ENCODE data around the gene DPEP3. TPM values are rescaled to one million over a fixed set of nuclear protein-coding genes. Genes with fewer than 3 reads are reported as not detected.

Gene DPEP3
- total and polyA plus RNA-seq, 2 donors (not counting 1 experiment from before 2014, with no cell fraction given): 1.9 to 2.0 TPM

DNA sequence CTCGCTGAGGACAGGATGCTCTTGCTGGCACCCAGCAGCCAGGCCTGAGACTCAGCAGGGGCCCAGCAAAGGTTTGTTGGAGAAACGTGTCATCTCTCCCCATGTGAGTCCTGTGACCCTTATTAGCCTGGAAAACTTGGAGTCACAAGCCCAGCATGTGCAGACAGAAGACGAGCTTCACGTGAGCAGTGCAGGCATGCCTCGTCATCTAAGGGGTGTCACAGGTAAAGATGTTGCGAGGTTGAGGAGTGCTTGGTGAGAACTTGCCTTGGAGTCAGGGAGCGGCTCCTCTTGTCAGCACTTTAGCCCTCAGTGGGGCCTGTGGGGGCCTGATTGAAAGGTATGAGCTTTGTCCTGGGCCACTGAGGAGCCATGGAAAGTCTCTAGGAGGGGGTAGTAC is 46.5 kb downstream of the DPEP3 start:
- ATAC-seq (ENCODE audit: low read depth) (no peak), DNase-seq (no peak)
- Histone ChIP-seq H3K4me1 (ENCODE audit: control insufficient read depth in 2 of 2, insufficient read depth in 2 of 2, low read length in 2 of 2) (peaks cover 15 to 26% of the 10 kb centered on the region in 2 donors), H3K36me3 (replicated peaks in 1 of 2; ENCODE audit: control extremely low read depth in 1 of 2, control insufficient read depth in 1 of 2, extremely low read depth in 1 of 2, insufficient read depth in 2 of 2, low read length in 1 of 2) (peaks cover 7 to 49% of the 10 kb centered on the region in 2 experiments), H2AFZ (ENCODE audit: insufficient read depth, low read depth, low read length, poor library complexity, severe bottlenecking) (no peak overlapping the region), H4K20me1 (ENCODE audit: control insufficient read depth, insufficient read depth, low read length, poor library complexity, severe bottlenecking) (peaks cover 44% of the 10 kb centered on the region), H3K9me3 (ENCODE audit: control extremely low read depth in 1 of 3, control insufficient read depth in 2 of 3, insufficient read depth in 1 of 3, low read length in 2 of 3) (no peaks in the 10 kb centered on the region), H3K79me2 (ENCODE audit: control insufficient read depth, insufficient read depth, low read length) (peaks cover 42% of the 10 kb centered on the region), H3K27ac (ENCODE audit: low read length in 2 of 2) (no peak overlapping the region), H3K4me2 (replicated peaks; ENCODE audit: low read depth, low read length, poor library complexity, severe bottlenecking) (no peak overlapping the region), H3K4me3 (ENCODE audit: control extremely low read depth in 1 of 5, extremely low read depth in 1 of 5, insufficient read depth in 1 of 5, low read depth in 2 of 5, low read length in 4 of 5) (no peak overlapping the region), H3K27me3 (replicated peaks in 1 of 4; ENCODE audit: control extremely low read depth in 1 of 4, control insufficient read depth in 3 of 4, insufficient read depth in 4 of 4, low read length in 3 of 4) (no peaks in the 10 kb centered on the region), H3K9ac (ENCODE audit: low read length) (no peak overlapping the region)
- 97% methylated on average over 7 of the region's 7 CpGs for WGBS (ENCODE audit: insufficient coverage)
- ChIA-PET POLR2A (interaction anchor here (0.5 kb wide), 1 partner anchor 118 kb away, joined by 3 read pairs; no protein-coding TSS in a partner anchor), CTCF (interaction anchor here (0.9 to 6.4 kb wide), 5 partner anchors 50 to 452 kb away, joined by 3 to 29 read pairs (median 21); partner anchors contain the start of genes ATP6V0D1 and NRN1L)
- peak overlapping the region; percentile 23 for H3K4me3 Mint-ChIP-seq
- intact Hi-C loops (cut with micrococcal nuclease): loop anchor here (2.0 kb wide), 1 partner anchor 61 kb away; the partner anchor contains the start of gene EDC4
- peaks cover 22% of the 10 kb centered on the region for H3K4me1 Mint-ChIP-seq
- no peaks in the 10 kb centered on the region for H3K27me3 Mint-ChIP-seq
- TF ChIP-seq, protein P1, sequence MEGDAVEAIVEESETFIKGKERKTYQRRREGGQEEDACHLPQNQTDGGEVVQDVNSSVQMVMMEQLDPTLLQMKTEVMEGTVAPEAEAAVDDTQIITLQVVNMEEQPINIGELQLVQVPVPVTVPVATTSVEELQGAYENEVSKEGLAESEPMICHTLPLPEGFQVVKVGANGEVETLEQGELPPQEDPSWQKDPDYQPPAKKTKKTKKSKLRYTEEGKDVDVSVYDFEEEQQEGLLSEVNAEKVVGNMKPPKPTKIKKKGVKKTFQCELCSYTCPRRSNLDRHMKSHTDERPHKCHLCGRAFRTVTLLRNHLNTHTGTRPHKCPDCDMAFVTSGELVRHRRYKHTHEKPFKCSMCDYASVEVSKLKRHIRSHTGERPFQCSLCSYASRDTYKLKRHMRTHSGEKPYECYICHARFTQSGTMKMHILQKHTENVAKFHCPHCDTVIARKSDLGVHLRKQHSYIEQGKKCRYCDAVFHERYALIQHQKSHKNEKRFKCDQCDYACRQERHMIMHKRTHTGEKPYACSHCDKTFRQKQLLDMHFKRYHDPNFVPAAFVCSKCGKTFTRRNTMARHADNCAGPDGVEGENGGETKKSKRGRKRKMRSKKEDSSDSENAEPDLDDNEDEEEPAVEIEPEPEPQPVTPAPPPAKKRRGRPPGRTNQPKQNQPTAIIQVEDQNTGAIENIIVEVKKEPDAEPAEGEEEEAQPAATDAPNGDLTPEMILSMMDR (IDR thresholded peaks at IDR 0.05): no peak
- TF ChIP-seq EZH2 (IDR thresholded peaks at IDR 0.05; ENCODE audit: borderline replicate concordance, insufficient read depth, low read depth, low read length, poor library complexity, severe bottlenecking): no peak
- H3K9me3 Mint-ChIP-seq (ENCODE audit: insufficient read depth): no peaks in the 10 kb centered on the region
- no peak overlapping the region for H3K27ac Mint-ChIP-seq

DNA sequence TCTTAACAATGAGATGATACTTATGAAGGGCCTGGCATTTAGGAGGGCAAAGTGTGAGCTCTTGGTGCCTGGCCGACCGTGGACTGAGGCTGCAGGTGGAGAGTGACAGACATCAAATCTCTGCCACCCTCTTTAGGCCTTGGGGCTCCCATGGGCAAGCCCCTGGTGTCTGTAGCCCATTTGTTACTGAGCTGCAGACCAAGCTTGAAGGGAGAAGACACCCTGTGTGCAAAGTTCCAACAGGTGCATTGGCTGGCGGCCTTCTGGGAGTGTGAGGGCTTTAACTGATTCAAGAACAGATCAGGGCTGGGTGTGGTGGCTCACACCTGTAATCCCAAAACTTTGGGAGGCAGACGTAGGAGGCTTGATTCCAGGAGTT is 47.8 kb downstream of the DPEP3 start:
- H3K4me3 ChIP-seq (ENCODE audit: control extremely low read depth in 1 of 5, extremely low read depth in 1 of 5, insufficient read depth in 1 of 5, low read depth in 2 of 5, low read length in 4 of 5): no peak overlapping the region
- no peaks in the 10 kb centered on the region for H3K27me3 ChIP-seq (replicated peaks in 1 of 4; ENCODE audit: control extremely low read depth in 1 of 4, control insufficient read depth in 3 of 4, insufficient read depth in 4 of 4, low read length in 3 of 4)
- no peak for DNase-seq
- no peak for ATAC-seq (ENCODE audit: low read depth)
- intact Hi-C loops (cut with micrococcal nuclease): no loop called here
- no peaks in the 10 kb centered on the region for H3K9me3 ChIP-seq (ENCODE audit: control extremely low read depth in 1 of 3, control insufficient read depth in 2 of 3, insufficient read depth in 1 of 3, low read length in 2 of 3)
- H3K4me2 ChIP-seq (replicated peaks; ENCODE audit: low read depth, low read length, poor library complexity, severe bottlenecking): no peak overlapping the region
- H3K4me1 ChIP-seq (ENCODE audit: control insufficient read depth in 2 of 2, insufficient read depth in 2 of 2, low read length in 2 of 2): peaks cover 13 to 24% of the 10 kb centered on the region in 2 donors
- POLR2A ChIA-PET: no interaction called here
- H2AFZ ChIP-seq (ENCODE audit: insufficient read depth, low read depth, low read length, poor library complexity, severe bottlenecking): no peak overlapping the region
- Mint-ChIP-seq H3K4me1 (peaks cover 28% of the 10 kb centered on the region), H3K9me3 (ENCODE audit: insufficient read depth) (no peaks in the 10 kb centered on the region), H3K4me3 (no peak overlapping the region), H3K27ac (peak overlapping the region; percentile 37), H3K27me3 (no peaks in the 10 kb centered on the region)
- 100% methylated on average over 3 of the region's 4 CpGs for WGBS (ENCODE audit: insufficient coverage)
- H3K36me3 ChIP-seq (replicated peaks in 1 of 2; ENCODE audit: control extremely low read depth in 1 of 2, control insufficient read depth in 1 of 2, extremely low read depth in 1 of 2, insufficient read depth in 2 of 2, low read length in 1 of 2): peaks cover 7 to 59% of the 10 kb centered on the region in 2 experiments
- peaks cover 53% of the 10 kb centered on the region for H4K20me1 ChIP-seq (ENCODE audit: control insufficient read depth, insufficient read depth, low read length, poor library complexity, severe bottlenecking)
- no peak overlapping the region for H3K27ac ChIP-seq (ENCODE audit: low read length in 2 of 2)
- CTCF ChIA-PET: interaction anchor here (0.8 to 6.4 kb wide), 4 partner anchors 48 to 264 kb away, joined by 3 to 21 read pairs (median 3); partner anchors contain the start of gene NRN1L
- no peak overlapping the region for H3K9ac ChIP-seq (ENCODE audit: low read length)
- peaks cover 43% of the 10 kb centered on the region for H3K79me2 ChIP-seq (ENCODE audit: control insufficient read depth, insufficient read depth, low read length)
- TF ChIP-seq, protein P1 (IDR thresholded peaks at IDR 0.05): no peak
- TF ChIP-seq EZH2 (IDR thresholded peaks at IDR 0.05; ENCODE audit: borderline replicate concordance, insufficient read depth, low read depth, low read length, poor library complexity, severe bottlenecking): no peak
